H1 (cell line): ENCODE results near the gene FRMPD2. TPM values are rescaled to one million over a fixed set of nuclear protein-coding genes. Genes with fewer than 3 reads are reported as not detected.

Experiments used
- ATF2 ChIP-seq: IDR thresholded peaks from 2 replicates; pipeline ENCODE4 v1.6.1; 2012; ENCODE audit warnings: low read length, inconsistent platforms
- CHD7 ChIP-seq: fragments of 300-600 bp; sonication (generic); IDR thresholded peaks from 2 replicates; pipeline ENCODE4 v1.7.1; 2012; ENCODE audit warnings: low read length, moderate library complexity, mild to moderate bottlenecking, inconsistent platforms; ENCODE audit not compliant: insufficient replicate concordance
- CTBP2 ChIP-seq: IDR thresholded peaks from 2 replicates; pipeline ENCODE4 v1.7.0; 2011; ENCODE audit warnings: borderline replicate concordance, mild to moderate bottlenecking, moderate library complexity, mixed read lengths, low read length; ENCODE audit not compliant: insufficient read depth, insufficient read length
- GTF2F1 ChIP-seq: IDR thresholded peaks from 2 replicates; pipeline ENCODE4 v1.6.1; 2012; ENCODE audit warnings: low read depth, low read length, improper control_type of control experiment, borderline replicate concordance
- KDM1A ChIP-seq: fragments of 200-600, 300-600 bp; sonication (generic); IDR thresholded peaks from 2 replicates; pipeline ENCODE4 v1.7.1; 2016; ENCODE audit warnings: mild to moderate bottlenecking, low read length, borderline replicate concordance
- NANOG ChIP-seq: IDR thresholded peaks from 2 replicates; pipeline ENCODE4 v1.6.1; 2011; ENCODE audit warnings: low read length, low read depth, mild to moderate bottlenecking, inconsistent platforms; ENCODE audit not compliant: insufficient read depth, poor library complexity, severe bottlenecking
- RFX5 ChIP-seq: IDR thresholded peaks from 2 replicates; pipeline ENCODE4 v1.6.1; 2011; ENCODE audit warnings: low read depth, low read length, improper control_type of control experiment, borderline replicate concordance
- RXRA ChIP-seq: IDR thresholded peaks from 2 replicates; pipeline ENCODE4 v1.6.1; 2011; ENCODE audit warnings: low read depth, mild to moderate bottlenecking, low read length, moderate library complexity; ENCODE audit not compliant: insufficient read depth
- TAF7 ChIP-seq: optimal IDR thresholded peaks from 2 replicates; pipeline ENCODE3; 2011; ENCODE audit warnings: low read depth, mild to moderate bottlenecking, inconsistent platforms, low read length, moderate library complexity, borderline replicate concordance
- polyA plus RNA-seq, 7 experiments: library from polyadenylated mRNA; depleted of rRNA in 3 of 7; stranded (reverse) in 5 of 7; unstranded in 2 of 7; fragments of >200 nt in 5 of 7; fragments of 200-250 nt in 2 of 7; gene quantifications; 1 replicate in 5 of 7; 2 replicates in 1 of 7; 4 replicates in 1 of 7; pipeline versions ENCODE4 v1.2.1 to v1.2.3, GENCODE V29; 2011 to 2013; ENCODE audit warnings: missing spikeins in 2 of 7, mixed read lengths in 2 of 7
- total RNA-seq: library from RNA; stranded (reverse); fragmentation: NEBNext Ultra II Directional; extraction: Animal tissue kit (Norgen Biotek cat#: 25700); gene quantifications from 2 replicates; pipeline ENCODE4 v1.2.1, GENCODE V29; 2021

Gene FRMPD2
- total and polyA plus RNA-seq, 2 of the 8 experiments (the other 6 are each of a cell fraction or from before 2014, with no cell fraction given): 0.07 to 0.47 TPM

GRCh38 chr10:48246501-48246900, 28.0 kb downstream of the FRMPD2 start (continued):
- TF ChIP-seq CHD7 (no peak), KDM1A (no peak), ATF2 (no peak), RFX5 (no peak), NANOG (no peak), GTF2F1 (no peak), CTBP2 (no peak), RXRA (no peak), TAF7 (no peak)
